Endometrial microvascular endothelial cells (primary cell): ENCODE measurements around the gene ZNRF4. TPM values are rescaled to one million over a fixed set of nuclear protein-coding genes. Genes with fewer than 3 reads are reported as not detected.
"Not testable (repeated sequence)": the region's sequence is repeated elsewhere in the genome, so short reads cannot be mapped to it uniquely, and the experiment has no call there.

ENCODE experiments used
- in situ Hi-C: cut with HindIII; loops from 2 replicates; pipeline ENCODE4 v1.10.0; 2017; ENCODE audit warnings: low sequenced_read_pairs, low pct_unique_long_range_greater_than_20kb; ENCODE audit errors: inconsistent ontology term
- total RNA-seq: library from RNA; depleted of rRNA; stranded (reverse); fragments of >200 nt; gene quantifications from one replicate; pipeline ENCODE4 v1.2.3, GENCODE V29; 2015; ENCODE audit errors: inconsistent ontology term

ZNRF4 gene
- total RNA-seq, 1 donor from 2014 or later, result not detected

DNA sequence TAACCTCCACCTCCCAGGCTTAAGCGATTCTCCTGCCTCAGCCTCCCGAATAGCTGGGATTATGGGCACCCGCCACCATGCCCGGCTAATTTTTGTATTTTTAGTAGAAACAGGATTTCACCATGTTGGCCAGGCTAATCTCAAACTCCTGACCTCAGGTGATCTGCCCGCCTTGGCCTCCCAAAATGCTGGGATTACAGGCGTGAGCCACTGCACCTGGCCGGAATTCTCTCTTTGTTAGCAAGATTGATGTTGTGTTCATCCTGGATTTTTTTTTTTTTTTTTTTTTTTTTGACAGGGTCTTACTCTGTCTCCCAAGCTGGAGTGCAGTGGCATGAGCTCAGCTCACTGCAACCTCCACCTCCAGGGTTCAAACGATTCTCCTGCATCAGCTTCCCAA is 16.5 kb upstream of the ZNRF4 start:
- in situ Hi-C loops, result not testable (repeated sequence)

DNA sequence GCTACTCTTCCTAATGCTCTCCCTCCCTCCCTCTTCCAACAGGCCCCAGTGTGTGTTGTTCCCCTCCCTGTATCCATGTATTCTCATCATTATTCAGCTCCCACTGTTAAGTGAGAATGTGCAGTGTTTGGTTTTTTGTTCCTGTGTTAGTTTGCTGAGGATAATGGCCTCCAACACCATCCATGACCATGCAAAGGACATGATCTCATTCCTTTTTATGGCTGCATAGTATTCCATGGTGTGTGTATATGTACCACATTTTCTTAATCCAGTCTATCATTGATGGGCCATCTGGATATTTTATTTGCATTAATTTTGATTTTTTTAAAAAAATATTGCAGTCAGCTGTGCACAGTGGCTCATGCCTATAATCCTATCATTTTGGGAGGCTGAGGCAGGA is 15.8 kb upstream of the ZNRF4 start:
- in situ Hi-C loops, result no loop called here

DNA sequence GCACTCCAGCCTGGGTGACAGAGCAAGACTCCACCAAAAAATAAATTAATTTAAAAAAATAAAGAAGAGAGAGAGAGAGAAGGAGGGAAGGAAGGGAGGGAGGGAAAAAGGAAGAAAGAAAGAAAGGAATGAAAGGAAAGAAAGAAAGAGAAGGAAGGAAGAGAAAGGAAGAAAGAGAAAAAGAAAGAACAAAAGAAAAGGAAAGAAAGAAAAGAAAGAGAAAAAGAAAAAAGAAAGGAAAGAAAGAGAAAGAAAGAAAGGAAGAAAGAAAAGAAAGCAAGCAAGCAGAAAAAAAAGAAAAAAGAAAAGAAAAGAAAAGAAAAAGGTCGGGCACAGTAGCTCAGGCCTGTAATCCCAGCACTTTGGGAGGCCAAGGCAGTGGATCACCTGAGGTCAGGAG is 14.9 kb upstream of the ZNRF4 start:
- in situ Hi-C loops, result no loop called here

DNA sequence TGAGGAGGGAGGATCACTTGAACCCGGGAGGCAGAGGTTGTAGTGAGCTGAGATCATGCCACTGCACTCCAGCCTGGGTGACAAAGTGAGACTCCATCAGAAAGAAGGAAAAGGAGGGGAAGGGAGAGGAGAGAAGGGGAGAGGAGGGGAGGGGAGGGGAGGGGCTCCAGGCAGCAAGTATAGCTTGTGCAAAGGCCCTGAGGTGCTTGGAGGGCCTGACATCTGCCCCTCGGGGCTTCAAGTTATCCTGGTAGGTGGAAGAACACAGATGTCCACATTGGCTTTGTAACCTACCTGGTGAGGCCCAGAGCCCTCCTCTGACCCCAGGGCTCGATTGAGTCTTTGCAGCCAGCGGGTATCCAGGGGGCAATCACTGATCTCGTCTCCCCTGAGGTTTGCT is 11.5 kb upstream of the ZNRF4 start:
- in situ Hi-C loops, result no loop called here

DNA sequence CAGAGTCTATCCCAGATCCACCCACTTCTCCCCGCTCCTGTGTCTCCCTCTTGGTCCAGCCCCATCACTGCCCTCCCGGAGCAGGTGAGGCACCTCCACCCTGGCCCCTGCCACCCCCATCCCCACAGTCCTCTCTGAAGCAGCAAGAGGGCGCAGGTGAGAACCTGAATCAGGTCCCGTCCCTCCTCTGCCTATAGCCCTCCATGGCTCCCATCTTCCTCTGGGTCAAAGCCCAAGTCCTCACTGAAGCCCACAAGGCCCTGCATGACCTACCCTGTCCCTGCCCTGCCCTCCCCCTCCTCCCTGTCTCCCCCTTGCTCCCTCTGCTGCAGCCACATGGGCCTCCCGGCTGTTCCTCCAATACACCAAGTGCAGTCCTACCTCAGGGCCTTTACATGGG is 10.8 kb upstream of the ZNRF4 start:
- in situ Hi-C loops, result no loop called here

DNA sequence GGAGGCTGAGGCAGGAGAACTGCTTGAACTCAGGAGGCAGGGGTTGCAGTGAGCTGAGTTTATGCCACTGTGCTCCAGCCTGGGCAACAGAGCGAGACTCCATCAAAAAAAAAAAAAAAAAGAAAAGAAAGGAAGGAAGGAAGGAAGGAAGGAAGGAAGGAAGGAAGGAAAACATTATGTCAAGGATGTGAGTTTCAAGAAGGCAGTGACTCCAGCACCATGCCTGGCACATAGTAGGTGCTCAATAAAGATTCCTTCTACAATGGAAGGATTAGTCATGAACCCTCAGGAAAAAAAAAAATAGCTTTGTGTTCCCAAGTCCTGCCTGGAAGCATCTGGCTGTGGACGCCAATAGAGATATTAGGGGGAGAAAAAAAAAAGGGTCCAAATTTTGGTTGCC is 10.1 kb upstream of the ZNRF4 start:
- in situ Hi-C loops, result no loop called here

DNA sequence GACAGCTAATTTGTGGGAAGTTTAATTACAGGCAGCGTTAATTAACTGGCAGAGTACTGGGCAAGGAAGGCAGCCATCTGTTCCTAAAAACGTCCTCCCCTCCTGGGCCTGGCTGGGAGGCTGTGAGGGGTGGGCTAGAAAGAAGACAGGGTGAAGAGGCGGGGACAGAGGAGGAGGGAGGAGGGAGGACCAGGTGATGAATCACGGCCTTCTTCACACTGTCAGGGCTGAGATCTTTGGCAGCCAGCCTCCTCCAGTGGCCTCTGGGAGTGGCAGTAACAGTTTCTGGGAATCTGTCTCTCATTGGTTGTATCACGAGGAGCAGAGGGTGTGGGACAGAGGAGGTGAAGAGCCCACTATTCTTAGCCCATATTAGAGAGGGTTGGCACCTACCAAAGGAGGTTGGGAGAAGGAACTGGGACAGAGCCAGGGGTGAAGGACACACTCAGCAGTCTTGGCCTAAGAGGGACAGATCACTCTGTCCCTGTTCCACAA is 9.6 kb upstream of the ZNRF4 start:
- in situ Hi-C loops, result no loop called here

DNA sequence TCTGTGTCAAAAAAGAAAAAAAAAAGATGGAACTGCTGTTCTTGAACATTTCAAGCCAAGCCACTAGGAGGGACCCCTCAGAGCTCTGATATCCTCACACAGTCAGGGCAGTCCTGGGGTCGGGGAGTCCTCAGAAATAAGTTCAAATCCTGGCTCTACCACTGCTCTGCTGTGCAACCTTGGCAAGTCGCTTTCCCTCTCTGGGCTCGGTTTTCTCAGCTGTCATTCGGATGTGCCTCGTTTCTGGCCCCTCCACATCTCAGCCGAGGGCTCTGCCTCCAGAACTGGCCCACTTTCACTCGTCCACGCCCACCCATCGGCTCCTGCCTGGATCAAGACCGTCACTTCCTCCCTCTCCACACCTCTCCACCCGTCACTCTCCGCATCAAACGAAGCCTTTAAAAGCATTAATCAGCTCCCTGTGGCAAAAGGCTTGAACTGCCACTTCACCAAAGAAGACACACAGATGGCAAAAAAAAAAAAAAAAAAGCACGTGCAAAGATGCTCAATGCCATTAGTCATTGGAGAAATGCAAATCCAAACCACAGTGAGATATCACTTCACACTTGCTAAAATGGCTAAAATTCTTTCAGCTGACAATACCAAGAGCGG is 7.4 kb upstream of the ZNRF4 start:
- in situ Hi-C loops, result no loop called here

DNA sequence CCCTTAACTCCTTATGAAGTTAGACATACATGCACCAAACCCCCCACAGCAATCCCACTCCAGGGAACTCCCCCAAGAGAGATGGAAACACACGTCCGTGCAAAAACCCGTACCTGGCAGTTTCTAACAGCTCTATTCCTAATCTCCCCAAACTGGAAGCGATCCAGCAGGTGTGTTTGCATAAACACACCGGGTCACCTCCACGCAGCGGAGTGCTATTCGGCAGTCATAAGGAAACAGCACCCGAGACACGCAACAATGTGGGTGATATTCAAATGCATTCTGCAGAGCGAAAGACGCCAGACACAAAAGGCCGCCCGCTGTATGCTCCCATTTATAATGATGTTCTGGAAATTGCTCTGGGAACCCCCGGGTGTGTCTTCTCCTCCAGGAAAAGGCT is 6.8 kb upstream of the ZNRF4 start:
- in situ Hi-C loops, result no loop called here

DNA sequence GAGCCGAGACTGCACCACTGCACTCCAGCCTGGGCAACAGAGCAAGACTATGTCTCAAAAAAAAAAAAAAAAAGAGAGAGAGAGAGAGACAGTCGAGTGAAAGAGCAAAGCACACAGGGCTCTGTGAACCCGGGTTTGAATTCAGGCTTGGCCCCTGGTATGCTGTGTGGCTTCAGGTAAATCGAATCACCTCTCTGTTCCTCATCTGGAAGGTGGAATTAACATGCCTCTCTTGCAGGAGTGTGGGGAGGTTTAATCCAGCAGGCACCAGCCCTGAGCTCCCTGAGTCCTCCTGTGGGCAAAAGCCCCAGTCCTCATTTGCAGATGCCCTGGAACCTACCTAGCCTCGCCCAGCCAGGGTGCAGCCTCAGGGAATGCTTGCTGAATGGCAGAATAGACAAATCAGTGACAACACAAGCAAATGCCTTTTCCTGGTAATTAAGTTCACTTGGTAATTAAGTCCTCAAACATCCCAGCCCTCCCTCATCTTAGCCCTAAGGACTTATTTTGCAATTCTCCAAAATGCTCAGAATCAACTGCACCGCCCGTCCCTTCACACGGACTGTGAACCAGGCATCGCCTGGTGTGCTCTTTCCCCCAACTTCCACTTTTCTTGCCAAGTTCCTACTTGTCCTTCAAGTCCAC is 4.6 kb upstream of the ZNRF4 start:
- in situ Hi-C loops, result no loop called here

DNA sequence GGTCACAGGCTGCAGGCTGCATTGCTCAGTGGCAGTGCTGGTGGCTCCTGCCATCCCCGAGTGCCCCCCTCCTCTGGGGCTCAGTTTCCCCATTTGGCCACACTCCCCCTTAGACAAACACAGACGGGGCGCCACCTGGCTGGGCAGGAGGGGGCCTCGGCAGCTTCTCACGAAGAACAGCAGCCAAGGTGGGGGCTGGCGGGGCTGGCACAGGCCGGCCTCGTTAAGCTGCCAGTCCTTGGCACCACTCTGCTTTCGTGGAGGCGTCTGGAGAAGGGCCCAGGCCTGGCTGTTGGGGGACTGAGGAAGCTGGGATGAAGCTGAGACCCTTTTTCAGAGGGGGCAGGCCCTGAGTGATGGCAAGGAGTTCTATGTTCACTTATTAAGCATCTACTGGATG is 3.7 kb upstream of the ZNRF4 start:
- in situ Hi-C loops, result no loop called here

DNA sequence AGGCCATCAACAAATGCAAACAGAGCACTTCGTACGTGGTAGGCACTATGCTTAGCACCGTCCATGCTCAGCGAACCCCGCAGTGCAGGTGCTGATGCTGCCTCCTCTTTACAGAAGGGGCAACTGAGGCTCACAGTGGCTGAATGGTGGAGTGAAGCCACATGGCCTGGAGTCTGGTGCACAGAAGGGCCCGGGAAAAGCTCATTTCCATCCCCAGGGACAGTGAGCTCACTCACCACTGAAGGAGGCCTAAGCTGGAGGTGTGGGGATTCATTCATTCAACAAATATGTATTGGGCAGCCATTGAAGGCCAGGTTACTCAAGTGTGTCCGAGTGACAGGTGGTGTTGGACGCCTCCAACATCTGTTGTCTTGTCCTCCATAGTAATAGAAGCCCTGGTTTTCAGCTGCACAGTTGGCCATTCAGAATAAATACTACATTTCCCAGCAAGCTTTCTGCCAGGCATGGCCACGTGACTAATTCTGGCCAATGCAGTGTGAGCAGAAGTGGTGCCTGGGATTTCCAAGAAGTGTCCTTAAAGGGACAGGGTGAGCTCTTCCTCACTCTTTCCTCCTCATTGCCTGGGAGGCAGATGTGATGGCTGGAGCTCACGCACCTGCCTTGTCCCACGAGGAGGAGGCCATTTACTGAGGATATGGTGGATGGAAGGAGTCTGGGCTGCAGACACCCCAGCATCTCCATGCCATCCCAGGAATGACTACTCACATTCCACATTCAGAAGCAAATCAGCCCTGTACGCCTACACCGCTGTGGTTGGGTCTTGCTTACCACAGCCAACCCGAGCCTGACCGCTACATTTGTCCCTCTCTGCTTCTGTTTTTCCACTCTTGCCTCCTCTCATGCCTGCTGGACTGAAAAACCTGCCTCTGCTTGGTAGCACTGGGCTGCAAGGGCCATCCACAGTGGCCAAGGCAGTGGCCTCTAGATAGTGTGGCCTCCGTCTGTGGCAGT is 2.3 kb upstream of the ZNRF4 start:
- in situ Hi-C loops, result no loop called here

DNA sequence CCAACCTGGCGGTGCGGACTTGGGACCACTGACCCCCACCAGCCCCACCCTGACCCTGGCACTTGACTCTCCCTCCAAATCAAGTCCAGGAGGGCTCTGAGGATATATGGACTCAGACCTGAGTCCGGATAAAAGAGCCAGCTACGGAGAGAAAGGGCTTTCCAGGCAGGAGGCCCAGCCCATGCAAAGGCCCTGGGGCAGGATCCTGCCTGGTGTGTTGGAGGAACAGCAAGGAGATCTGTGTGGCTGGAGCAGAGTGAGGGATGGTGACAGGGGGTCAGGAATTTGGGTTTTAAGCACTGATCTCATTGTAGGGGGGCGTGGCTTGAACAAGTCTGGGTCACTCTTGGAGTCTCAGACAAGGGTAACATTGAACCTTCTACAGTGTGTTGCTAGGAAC is 474 bp upstream of the ZNRF4 start:
- in situ Hi-C loops, result no loop called here

DNA sequence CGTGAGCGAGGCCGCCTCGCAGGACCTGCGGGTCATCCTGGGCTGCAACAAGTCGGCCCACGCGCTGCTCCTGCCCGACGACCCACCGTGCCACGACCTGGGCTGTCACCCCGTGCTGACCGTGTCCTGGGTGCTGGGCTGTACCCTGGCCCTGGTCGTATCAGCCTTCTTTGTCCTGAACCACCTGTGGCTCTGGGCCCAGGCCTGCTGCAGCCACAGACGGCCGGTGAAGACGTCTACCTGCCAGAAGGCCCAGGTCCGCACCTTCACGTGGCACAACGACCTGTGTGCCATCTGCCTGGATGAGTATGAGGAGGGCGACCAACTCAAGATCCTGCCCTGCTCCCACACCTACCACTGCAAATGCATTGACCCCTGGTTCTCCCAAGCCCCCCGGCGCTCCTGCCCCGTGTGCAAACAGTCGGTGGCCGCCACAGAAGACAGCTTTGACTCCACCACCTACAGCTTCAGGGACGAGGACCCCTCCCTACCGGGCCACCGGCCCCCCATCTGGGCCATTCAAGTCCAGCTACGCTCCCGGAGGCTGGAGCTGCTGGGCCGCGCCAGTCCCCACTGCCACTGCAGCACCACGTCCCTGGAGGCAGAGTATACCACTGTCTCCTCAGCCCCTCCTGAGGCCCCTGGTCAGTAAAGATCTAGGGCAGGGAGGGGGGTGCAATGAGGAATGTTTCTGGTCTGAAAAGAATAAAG is 1.1 kb downstream of the ZNRF4 start:
- in situ Hi-C loops, result no loop called here

DNA sequence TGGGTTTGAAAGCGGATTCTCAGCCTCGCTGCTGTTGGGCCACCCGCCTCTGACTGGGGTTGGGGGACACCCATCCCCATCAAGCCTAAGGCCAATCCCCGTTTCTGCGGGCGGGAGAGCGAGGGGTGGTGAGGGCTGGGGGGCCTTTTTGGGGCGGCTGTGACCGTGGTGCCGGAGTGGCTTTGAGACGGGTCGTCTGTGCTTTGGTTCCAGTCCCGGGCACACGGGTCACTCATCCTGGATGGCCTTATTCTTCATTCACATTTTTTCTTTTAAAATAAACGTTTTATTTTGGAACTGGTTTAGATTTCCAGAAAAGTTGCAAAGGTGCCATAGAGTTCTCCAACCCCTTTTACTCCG is 1.6 kb downstream of the ZNRF4 start:
- in situ Hi-C loops, result no loop called here

DNA sequence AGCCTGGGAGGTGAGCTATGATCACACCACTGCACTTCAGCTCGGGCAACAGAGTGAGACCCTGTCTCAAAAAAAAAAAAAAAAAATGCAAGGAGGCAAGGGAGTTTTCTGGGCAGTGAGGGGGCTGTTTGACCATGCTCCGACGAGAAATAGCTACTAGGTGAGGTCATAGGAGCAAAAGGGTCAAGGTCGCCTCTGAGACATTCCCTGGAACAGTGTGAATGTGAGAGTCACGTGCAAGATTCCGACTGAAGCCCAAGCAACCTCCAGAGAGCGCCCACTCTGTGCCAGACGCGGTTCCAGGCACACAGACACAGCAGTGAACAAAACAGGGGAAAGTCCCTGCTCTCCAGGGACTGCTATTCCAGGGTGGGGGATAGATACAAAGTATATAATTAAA is 2.5 kb downstream of the ZNRF4 start:
- in situ Hi-C loops, result no loop called here

DNA sequence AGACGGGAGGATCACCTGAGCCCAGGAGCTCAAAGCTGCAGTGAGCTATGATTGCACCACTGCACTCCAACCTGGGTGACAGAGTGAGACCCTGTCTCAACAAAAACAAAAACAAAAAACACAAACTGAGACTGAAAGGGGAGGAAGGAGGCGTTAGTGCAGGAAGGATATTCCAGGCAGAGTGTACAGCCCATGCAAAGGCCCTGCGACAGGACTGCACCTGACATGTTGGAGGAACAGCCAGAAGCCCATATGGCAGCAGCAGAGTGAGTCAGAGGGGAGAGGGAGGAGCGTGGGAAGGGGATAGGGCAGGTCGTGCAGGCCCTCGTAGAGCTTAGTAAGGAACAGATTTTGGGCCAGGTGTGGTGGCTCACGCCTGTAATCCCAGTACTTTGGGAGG is 3.2 kb downstream of the ZNRF4 start:
- in situ Hi-C loops, result no loop called here

DNA sequence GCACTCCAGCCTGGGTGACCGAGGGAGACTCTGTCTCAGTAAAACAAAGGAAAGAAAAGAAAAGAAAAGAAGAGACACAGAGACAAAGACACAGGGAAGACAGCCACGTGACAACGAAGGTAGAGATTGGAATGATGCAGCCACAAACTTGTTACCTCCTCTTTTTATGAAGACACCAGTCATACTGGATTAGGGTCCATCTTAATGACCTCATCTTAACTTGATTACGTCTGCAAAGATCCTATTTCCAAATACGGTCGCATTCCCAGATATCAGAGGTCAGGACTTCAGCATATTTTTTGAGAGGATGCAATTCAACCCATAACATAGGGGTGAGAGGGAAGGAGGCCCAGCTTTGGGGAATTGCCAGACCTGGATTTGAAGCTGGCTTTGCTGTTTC is 4.1 kb downstream of the ZNRF4 start:
- in situ Hi-C loops, result no loop called here

DNA sequence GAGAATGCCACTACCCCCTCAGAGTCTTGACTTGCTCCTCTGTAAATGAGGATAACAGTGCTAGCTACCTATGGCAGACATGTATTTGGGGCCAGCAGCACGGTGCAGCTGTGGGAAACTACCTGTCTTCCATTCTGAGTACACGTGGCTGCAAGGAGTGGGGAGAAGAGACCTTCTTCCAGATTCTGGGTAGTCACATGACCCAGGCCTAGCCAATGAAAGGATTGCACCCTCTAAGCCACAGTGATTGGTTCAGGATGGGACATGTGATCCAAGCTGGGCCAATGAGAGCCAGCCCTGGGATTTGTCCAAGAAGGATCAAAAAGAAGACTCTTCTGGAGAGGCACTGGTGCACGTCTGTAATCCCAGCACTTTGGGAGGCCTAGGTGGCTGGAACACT is 5.5 kb downstream of the ZNRF4 start:
- in situ Hi-C loops, result no loop called here
